HL-60 (cell line): ENCODE results near the gene DNAJB4.

Experiments
- DNase-seq, 2 experiments: peaks; one replicate each; pipeline ENCODE4 v3.0.0-alpha.2; 2010 to 2020; ENCODE audit warnings: low read depth in 1 of 2, low spot score in 1 of 2
- H3K27ac ChIP-seq: fragments of 250-450 bp; sonication (Bioruptor Pico); replicated peaks from 2 replicates; pipeline ENCODE4 v1.5.1; 2020; ENCODE audit warnings: mild to moderate bottlenecking, moderate library complexity
- H3K27me3 ChIP-seq: fragments of 250-450 bp; sonication (Bioruptor Pico); 2 replicates; pipeline ENCODE4 v1.5.1; 2021; ENCODE audit warnings: mild to moderate bottlenecking, moderate library complexity; ENCODE audit not compliant: insufficient read depth, poor library complexity, severe bottlenecking
- H3K4me3 ChIP-seq: replicated peaks from 2 replicates; pipeline ENCODE4 v1.5.1; 2011; ENCODE audit warnings: mild to moderate bottlenecking, control low read depth, low read length; ENCODE audit not compliant: insufficient read depth
- GABPA ChIP-seq: IDR thresholded peaks from 2 replicates; pipeline ENCODE4 v1.6.1; 2012; ENCODE audit warnings: low read depth
- POLR2AphosphoS5 ChIP-seq: IDR thresholded peaks from 2 replicates; pipeline ENCODE4 v1.6.1; 2012; ENCODE audit warnings: low read depth
- SPI1 ChIP-seq: IDR thresholded peaks from 2 replicates; pipeline ENCODE4 v1.6.1; 2012; ENCODE audit warnings: low read depth, mild to moderate bottlenecking, borderline replicate concordance
- TF ChIP-seq, protein P1 (sequence below): IDR thresholded peaks from 2 replicates; pipeline ENCODE4 v1.6.1; 2012; ENCODE audit warnings: low read depth; ENCODE audit not compliant: insufficient replicate concordance
- TF ChIP-seq, protein P2 (sequence below): IDR thresholded peaks from one replicate; pipeline ENCODE4 v1.5.1; 2011; ENCODE audit warnings: low read length, control low read depth, inconsistent platforms; ENCODE audit not compliant: insufficient read depth

The DNAJB4 gene

DNA sequence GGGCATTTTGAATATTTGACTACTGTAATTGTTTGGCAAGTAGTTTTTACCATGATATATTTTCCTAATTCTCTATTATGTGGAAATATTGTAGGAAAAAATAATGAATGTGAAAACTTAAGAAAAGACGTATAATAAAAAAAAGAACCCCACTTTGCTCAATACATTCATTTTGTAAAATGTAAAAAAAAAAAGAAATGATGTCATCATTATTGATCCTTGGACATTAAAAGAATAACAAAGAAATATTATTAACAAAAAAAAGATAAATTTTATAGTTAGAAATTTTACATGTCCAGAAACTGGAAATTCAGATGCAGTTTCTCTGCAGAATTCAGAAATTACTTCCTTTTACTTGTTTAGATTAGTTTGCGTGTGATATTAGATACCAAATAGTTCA, 46.3 kb downstream of the DNAJB4 start:
- no peak for TF ChIP-seq SPI1
- no peak for TF ChIP-seq POLR2AphosphoS5
- no peak overlapping the region for H3K4me3 ChIP-seq
- peaks cover 15% of the 10 kb centered on the region for H3K27me3 ChIP-seq
- H3K27ac ChIP-seq = no peak overlapping the region
- DNase-seq = no peak

DNA sequence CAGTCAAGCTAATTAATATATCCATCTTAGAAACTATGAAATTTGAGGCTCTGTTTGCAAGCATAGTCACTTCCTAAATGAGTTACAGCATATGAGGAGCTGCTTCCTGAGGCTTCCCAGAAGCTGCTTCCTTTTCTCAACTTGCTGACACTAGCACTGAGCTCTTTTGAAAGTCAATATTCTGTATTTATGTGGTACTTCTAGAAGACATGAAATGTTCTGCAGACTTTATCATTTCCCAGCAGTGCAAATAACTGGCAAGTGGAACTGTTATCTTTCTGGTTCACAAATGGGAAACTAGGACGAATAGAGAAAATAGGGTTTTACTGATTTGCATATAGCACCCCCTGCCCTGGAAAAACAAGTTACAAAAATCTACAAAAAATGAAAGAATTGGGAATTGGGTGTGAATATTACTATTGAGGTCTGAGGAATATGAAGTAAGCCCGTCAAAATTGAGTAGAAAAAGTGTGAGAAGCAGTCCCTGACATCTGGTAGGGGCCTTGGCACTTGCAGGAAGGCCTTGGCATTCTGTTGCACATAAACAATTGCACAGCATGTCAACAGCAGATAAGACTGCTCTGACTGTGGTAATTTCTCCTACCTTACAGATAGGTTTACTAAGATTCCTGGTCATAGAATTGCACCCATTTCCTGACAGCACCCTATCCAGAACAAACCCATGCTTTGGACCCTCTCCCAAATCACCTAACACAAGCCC, 48.1 kb downstream of the DNAJB4 start:
- no peak overlapping the region for H3K4me3 ChIP-seq
- no peak overlapping the region for H3K27ac ChIP-seq
- H3K27me3 ChIP-seq = no peaks in the 10 kb centered on the region
- peak in 1 of 2 experiments; percentile 13 for DNase-seq
- TF ChIP-seq, protein P1, sequence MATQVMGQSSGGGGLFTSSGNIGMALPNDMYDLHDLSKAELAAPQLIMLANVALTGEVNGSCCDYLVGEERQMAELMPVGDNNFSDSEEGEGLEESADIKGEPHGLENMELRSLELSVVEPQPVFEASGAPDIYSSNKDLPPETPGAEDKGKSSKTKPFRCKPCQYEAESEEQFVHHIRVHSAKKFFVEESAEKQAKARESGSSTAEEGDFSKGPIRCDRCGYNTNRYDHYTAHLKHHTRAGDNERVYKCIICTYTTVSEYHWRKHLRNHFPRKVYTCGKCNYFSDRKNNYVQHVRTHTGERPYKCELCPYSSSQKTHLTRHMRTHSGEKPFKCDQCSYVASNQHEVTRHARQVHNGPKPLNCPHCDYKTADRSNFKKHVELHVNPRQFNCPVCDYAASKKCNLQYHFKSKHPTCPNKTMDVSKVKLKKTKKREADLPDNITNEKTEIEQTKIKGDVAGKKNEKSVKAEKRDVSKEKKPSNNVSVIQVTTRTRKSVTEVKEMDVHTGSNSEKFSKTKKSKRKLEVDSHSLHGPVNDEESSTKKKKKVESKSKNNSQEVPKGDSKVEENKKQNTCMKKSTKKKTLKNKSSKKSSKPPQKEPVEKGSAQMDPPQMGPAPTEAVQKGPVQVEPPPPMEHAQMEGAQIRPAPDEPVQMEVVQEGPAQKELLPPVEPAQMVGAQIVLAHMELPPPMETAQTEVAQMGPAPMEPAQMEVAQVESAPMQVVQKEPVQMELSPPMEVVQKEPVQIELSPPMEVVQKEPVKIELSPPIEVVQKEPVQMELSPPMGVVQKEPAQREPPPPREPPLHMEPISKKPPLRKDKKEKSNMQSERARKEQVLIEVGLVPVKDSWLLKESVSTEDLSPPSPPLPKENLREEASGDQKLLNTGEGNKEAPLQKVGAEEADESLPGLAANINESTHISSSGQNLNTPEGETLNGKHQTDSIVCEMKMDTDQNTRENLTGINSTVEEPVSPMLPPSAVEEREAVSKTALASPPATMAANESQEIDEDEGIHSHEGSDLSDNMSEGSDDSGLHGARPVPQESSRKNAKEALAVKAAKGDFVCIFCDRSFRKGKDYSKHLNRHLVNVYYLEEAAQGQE = no peak
- TF ChIP-seq POLR2AphosphoS5 (no peak), SPI1 (no peak), GABPA (no peak)
- TF ChIP-seq, protein P2, sequence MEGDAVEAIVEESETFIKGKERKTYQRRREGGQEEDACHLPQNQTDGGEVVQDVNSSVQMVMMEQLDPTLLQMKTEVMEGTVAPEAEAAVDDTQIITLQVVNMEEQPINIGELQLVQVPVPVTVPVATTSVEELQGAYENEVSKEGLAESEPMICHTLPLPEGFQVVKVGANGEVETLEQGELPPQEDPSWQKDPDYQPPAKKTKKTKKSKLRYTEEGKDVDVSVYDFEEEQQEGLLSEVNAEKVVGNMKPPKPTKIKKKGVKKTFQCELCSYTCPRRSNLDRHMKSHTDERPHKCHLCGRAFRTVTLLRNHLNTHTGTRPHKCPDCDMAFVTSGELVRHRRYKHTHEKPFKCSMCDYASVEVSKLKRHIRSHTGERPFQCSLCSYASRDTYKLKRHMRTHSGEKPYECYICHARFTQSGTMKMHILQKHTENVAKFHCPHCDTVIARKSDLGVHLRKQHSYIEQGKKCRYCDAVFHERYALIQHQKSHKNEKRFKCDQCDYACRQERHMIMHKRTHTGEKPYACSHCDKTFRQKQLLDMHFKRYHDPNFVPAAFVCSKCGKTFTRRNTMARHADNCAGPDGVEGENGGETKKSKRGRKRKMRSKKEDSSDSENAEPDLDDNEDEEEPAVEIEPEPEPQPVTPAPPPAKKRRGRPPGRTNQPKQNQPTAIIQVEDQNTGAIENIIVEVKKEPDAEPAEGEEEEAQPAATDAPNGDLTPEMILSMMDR = no peak

DNA sequence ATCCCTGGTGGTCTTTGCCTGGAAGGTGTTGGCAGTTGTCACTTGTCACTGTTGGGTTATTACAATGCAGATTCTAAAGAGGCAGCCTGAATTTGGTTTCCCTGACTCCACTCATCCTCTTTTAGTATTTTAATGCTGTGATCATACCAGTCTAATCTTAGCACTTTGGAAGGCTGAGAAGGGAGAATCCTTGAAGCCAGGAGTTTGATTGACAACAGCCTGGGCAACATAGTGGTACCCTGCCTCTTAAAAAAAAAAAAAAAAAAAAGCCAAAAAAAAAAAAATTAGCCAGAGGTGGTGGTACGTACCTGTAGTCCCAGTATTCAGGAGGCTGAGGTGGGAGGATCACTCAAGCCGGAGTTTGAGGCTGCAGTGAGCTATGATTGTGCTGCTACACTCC, 48.8 kb downstream of the DNAJB4 start:
- Histone ChIP-seq H3K27ac (no peak overlapping the region), H3K27me3 (no peaks in the 10 kb centered on the region), H3K4me3 (no peak overlapping the region)
- DNase-seq = no peak
- TF ChIP-seq GABPA = no peak
- TF ChIP-seq SPI1 = no peak
- TF ChIP-seq, protein P1 = no peak
- TF ChIP-seq POLR2AphosphoS5 = no peak
- TF ChIP-seq, protein P2 = no peak

DNA sequence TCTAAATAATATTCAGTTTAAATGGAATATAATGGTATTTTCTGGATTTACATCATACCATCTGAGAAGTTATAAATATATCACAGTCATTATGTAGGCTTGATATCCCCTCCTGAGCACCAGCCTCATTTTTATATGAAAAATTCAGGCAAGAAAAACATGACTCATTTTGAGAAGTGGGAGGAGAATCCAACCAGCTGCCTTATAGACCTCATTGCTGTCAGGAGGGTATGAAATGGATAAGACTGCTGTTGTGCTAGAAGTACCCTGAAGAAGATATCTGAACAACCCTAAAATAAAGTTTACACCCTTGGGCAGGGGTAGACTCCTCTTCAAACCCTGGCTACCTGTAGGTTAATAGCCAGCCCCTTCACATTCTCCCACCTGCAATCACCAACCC, 49.8 kb downstream of the DNAJB4 start:
- Histone ChIP-seq H3K27me3 (no peaks in the 10 kb centered on the region), H3K27ac (no peak overlapping the region), H3K4me3 (no peak overlapping the region)
- no peak for DNase-seq
- TF ChIP-seq, protein P1 = no peak
- TF ChIP-seq, protein P2 = no peak
- no peak for TF ChIP-seq POLR2AphosphoS5
- no peak for TF ChIP-seq SPI1
- TF ChIP-seq GABPA = no peak
